GM19455 (cell line): Measurements from ENCODE around the gene ATXN7.

Source experiments
- ATAC-seq: cut with Tn5 transposase; IDR thresholded peaks from one replicate; pipeline ENCODE4 v1.9.1; 2021; ENCODE audit not compliant: unreplicated experiment

ATXN7 gene

DNA sequence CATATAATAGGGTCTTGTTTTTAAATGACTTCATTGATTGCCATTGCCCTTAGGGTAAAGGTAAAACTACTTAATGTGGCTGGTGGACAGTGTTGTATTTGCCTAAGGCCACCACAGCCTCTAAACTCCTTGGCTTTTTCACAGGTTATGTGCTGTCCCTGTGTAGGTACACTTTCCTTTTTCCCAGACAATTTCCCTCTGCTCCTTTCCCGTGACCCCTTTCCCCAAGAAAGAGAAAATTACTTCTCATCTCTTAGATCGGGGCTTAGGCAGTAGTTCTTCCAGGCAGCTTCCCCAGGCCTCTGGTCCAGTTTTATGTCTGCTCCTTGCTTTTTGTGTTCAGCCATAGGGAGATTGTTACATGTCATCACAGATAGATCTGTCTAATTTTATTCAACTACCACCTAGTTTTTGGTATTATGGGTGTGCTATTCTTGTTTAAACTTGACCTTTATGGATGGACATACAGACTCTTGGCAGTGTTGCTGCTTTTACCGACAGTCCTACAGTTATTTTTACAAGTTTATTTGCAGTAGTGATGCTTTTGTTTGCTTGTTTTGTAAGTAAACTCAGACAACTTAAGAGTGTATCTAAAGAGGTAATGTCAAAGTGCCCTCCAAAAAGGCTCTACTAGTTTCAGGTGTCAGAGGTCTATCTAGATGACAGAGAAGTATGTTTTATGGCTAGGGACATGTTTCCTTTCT, 69.0 kb downstream of the ATXN7 start:
- ATAC-seq = no peak

DNA sequence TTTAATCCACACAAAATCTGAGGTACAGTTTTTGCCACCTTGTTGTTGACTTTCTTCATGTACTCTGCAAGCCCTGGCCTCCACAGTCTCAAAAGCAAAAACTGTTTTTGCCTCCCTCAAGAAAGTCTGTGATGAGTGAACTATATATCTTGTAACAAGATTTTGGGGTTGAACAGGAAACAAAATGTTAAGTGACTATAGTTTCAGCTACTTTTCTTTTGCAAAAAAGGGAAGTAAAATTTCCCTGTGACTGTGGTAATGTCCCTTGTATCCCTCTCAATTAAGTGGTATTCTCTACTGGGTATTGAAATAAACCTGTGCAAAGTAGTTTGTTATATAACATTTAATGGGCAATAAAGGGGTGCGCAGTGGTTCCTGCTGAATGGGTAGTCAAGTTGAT, 69.8 kb downstream of the ATXN7 start:
- ATAC-seq = peak; percentile 77

DNA sequence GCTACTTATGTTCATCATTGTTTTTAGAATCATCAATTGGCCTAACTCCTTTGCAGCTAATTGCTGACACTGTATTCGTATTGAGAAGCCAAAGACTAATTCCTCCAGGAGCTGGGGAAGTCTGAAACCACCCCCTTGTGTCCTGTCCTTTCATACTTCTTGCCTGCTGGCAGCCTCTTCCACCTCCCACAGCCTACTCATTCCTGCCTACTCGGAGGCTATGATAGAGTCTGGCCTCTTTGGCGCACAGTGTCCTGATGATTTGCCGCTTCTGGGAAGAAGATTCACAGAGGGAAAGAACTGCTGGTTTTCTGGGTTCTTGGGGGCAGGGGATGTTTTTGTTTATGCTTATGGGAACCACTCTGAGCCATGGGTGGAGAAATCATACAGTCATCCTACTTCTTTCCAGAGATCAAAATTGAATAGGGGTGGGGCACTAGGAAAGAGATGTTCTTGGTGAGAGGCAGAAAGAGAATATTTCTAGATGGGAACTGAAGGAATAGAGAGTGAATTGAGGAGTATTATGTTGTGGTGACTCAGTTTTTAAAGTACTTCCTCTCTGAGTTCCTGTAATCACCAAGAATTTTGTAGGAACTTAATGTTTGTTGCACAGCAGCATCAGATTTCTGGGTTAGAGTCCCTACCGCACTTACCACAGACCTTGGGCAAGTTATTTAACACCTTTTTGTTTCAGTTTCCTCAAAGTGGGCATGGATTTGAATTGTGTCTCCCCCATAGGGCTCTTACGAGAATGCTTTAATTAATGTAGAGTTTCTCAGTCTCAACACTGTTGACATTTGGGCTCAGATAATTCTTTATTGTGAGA, 70.6 kb downstream of the ATXN7 start:
- ATAC-seq = no peak

DNA sequence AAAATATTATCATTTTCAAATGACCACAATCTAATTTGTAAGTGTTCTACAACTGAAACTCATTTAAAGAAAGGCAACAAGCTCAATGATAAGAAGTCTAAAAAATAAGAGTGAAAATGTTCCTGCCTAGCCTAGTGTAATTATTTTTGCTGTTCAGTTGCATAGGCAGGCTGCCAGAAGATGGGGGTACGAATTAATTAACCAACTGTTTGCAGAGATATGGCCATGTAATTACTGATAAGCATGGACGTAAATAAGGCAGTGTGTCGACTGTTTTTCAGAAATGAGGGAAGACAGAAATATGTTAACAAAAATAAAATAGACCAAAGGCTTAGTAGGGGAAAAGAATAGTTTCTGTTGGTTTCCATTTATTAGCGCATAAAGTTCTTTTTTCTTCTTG, 73.3 kb downstream of the ATXN7 start:
- ATAC-seq = no peak

DNA sequence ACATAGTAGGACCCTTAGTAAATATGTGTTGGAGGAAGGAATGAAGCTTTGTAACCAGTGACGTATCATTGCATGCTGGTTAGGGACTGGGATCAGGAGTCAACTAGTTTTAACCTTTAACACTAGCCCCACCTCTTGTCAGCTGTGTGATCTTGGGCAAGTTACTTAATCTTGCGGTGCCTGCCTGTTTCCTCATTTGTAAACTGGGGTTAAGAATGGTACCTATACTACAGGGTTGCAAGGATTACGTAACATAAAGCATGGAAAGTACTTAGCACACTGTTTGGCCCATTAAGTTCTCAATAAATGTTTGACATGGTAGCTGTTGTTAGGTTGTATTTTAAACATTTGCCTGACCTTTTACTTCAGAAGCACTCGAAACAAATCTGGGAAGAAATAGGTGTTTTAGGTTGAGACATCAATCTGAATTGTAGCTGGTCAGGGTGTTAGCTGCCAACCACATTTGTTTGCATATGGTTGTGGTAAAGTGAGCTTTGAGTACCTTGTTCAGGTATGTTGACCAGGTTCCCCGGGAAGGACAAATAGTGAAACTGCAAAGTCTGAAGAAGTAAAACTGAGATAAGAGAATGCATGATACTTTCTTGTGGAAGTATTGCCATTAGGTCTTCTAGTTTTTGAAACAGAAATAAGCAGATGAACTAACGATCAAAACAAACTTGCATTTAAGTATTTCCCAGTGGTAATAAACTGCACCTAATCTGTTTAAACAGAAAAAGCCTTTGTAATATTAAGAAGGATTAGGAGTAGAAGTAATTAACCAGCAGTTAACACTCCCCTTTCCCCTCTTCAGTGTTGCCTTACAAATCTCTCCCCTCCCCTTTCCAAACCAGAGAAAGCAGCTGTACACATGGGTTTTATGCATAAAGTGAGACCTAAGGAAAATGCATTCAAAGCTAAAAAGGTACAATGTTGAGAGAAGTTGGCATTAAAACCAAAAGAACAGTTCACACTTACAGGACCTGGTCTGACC, 74.3 kb downstream of the ATXN7 start:
- ATAC-seq = peak; percentile 63

DNA sequence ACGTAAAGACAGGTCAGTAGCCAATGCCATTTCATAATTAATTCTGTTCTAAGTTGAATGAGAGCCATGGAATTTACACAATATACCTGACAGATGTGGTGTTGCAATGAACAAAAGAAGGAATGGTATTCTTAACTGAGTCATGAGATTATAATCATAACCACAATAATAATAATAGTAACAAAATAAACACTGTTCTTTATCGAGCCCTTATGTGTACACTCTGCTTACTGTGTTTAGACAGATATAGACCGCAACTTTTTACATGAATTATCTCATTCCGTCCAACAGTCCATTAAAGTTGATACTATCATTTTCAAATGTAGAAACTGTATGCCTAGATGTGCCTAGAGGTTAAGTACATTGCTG, 76.7 kb downstream of the ATXN7 start:
- no peak for ATAC-seq

DNA sequence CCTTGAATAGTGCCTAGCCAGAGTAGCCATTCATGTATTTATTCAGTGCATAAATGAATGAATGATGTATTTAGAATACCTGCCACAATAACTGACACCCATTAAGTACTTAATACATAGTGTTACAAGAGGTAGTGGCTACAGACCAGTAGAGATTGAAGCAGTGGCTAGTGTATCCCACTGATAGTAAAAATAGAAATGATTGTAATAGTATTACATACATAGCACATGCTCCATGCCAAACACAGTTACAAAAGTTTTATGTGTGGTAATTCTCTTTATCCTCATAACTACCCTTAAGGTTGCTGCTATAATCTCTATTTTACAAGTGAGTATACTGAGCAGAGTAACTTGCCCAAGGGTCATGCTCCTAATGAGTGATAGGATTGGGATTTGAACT, 78.9 kb downstream of the ATXN7 start:
- no peak for ATAC-seq

DNA sequence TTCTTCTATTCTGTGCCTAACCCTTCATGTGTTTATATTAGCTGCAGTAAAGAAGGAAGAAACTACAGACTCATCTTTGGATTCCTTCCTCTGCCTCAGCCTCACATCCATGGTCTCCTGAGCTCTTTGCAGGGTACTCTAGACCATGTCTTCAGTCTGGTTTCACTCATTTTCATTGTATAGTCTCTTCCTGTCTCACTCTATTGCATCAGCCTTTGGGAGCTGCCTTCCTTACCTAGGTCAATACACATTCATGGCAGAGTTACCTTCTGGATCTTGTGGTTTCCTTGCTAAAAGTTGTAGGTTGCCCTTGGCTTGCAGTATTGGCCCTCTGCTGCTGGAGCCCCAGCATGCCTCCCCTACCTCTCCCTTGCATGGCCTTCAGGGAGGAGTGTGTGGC, 80.0 kb downstream of the ATXN7 start:
- ATAC-seq = no peak

DNA sequence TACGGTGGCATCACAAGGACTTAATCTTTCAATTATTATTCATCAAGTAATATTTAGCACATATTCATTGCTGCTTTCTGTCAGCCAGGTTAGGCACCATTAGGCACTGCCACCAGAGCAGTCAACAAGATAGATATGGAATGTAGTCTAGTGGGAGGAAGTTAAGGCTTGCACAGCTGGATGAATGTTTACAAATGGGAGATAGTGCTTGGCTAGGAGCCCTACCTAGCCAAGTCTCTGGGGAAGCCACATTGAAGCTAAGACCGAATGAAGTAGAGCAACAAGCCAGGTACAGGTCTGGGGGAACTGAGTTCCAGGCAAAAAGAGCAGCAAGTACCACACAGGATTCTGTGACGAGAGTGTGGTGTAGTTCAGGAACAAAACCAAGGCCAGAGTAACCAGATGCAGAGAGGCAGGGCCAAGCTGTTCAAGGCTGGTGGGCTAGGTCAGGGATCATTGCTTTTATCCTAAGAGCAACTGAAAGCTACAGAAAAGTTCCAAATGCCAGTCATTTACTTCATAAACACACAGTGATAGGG, 82.0 kb downstream of the ATXN7 start:
- ATAC-seq = no peak

DNA sequence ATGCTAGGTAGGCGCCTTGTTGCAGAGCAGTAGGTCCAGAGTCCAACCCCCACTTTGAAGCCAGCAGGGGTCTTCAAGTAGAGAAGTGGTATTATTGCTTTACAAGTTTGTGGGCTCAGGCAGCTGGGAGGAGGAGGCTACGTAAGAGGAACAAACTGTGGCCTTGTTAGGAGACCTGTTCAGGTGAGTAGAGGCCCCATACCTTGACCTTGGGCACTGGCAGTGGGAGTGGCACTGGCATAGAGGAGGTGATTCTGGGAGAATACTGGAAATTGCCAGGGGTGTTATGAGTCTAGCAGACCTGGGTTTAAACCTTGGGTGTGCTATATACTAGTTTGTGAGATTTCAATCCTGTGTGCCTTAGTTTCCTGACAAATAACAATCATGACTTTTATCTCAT, 83.1 kb downstream of the ATXN7 start:
- no peak for ATAC-seq

DNA sequence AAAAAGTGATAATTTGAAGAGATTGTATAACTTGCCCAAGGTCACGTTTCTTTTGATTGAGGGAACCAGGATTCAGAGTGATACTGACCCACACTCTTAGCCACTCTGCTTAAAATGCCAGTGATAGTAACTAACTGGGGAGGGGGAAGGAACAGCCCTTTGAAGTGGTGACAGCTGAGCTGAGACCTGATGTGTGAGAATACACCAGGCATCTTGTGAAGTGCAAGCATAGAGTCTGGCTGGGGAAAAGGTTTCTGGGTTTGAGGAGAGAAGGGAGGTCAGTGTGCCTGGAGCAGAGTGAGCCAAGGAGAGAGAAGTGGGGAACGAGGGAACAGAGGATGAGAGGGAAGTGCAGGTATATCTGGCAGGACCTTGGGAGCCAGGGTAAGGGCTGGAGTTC, 83.9 kb downstream of the ATXN7 start:
- ATAC-seq = no peak

DNA sequence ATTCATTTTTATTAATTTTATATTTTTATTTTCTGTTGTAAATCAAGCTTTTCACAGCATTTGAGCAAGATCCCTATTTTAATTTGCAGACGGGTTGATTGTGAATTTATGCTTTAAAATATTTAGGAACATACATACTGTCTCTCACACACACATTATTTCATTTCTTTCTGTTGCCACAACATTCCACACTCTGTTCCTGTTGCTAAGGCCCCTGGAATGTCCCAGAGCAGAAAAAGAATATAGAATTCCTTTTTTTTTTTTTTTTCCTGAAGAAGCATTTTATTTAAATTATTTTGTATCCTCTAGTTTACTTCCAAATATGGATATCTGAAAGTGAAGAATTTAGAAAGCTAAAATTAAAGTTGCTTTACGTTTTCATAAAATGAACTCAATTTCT, 85.3 kb downstream of the ATXN7 start:
- ATAC-seq = no peak

DNA sequence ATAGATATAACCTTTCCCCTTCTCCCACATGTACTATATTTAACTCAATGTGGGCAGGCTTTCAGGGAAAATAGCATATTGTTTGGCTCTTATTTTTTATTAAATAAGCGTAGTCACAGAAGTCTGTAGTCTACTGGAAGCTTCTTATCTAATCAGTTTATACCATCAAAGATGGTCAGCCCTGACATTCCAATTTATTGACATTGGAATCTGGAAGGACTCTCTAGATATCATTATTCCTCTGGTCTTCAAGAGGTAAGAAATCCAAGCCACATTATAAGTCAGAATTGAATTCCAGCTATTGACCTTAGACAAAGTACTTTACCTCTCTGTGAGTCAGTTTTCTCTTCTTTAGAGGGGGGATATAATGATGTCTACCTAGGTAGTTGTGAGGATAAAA, 87.0 kb downstream of the ATXN7 start:
- no peak for ATAC-seq

DNA sequence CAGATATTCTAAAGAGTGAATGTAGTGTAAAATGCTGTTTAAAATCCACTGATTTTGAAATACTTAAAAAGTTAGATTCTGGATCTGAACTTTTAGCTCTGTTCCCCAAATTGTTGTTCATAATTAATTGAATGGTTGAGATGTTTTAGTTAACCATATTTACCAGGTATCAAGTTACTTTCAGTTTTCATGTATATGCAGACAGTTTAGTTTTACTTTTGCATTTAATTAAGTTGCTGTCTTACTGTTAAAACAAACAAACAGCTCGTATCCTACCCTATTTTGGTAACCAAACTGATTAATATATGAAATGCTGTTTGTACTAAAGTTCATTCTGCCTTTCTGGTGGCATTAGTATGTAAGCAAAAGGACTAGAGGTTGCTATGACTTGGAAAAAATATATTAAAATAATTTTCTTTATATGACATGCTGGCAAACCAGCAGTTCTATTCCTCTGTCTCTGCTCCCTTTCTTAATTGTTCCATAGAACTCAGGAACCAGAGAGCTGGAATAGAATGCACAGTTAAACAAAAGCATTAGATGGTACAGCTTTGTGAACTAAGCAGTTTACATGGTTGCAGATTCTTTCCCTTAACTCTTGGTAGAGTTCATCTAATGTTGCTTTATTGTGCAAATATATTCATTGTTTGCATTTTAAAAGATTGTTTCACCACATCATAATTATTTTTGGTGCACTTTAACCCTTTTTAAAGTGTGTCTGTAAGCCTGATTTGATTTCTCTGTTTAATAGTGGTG, 88.0 kb downstream of the ATXN7 start:
- no peak for ATAC-seq

DNA sequence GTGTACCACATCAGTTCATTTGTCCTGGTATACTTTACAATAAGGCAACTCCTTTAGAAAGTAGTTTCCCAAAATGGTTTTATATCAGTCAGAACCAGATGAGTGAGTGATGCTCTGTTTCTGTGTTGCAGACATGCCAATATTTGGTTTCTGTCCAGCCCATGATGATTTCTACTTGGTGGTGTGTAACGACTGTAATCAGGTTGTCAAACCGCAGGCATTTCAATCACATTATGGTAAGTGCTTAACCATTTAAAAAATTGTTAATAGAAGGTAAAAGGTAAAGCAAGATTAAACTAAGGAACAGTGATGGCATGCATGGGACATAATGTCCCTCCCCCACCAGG, 88.6 kb downstream of the ATXN7 start:
- no peak for ATAC-seq

DNA sequence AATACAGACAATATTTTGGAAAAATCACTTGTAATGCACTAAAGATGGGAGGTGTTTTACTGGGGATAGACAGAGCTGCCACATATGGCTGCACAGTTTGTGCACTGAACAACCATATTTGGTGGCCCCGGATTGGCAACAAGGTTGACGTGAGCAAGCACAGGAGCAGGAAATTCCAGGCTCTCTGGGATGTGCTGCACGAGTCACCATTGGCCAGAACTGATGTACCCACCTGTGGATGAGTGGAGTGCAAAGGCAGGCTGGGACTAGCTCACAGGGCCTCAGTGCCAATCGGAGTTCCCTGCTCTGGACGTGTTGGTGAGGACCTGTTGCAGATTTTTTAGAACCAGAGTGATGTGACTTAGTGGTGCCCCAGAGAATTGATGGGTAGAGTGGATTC, 90.5 kb downstream of the ATXN7 start:
- ATAC-seq = no peak

DNA sequence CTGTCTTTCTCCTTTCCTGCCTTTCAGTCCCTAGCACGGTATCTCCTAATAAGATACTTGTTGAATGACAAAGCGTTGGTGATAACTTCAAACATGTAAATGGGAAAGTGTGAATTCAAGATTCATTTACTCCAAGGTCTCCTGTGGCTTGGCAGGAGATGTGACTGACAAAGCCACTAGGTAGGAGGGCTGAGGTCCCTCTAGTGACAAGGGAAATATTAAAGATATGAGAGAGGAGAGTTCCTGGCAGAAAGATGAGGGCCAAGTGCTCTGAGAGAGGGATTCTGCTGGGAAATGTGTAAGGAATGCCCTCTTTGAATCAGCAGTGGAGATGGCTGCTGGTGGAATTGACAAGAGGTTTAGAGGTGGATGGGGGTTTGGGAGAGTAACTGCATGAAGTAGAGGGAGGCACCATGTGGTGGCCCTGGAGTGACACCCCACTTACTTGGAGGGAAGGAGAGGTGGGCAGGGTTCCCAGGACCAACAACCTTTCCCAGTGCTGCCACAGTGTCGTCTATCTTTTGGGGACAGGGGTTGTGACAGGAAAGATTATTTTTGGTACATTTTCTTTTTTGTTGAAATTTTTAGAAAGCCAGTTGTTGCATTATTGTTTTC, 91.5 kb downstream of the ATXN7 start:
- no peak for ATAC-seq

DNA sequence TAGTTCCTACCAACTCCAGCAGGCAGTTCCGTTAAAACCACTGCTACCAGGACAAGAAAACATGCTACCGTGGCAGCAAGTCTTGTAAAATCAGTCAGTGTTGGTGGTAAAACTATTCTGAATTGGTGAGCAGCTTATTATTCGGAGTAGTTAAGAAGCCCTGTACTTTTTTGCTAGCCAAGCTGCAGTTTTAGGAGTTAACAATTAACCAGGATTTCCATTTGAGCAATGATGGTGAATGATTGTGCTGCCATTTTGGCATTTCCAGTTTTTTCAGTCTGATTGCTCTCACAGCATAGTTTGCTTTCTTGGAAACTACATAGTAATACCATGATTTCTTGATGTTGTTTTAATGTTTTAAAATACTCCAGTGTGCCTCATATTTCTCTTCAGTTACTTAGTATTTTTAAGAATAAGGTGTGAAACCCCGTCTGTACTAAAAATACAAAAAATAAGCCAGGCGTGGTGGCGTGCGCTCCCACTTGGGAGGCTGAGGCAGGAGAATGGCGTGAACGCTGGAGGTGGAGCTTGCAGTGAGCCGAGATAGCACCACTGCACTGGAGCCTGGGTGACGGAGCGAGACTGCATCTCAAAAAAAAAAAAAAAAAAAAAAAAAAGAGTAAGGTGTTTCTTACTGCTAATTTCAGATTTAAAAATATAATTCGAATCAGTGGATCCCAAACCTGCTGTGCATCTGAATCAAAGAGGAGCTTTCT, 92.3 kb downstream of the ATXN7 start:
- ATAC-seq = no peak

DNA sequence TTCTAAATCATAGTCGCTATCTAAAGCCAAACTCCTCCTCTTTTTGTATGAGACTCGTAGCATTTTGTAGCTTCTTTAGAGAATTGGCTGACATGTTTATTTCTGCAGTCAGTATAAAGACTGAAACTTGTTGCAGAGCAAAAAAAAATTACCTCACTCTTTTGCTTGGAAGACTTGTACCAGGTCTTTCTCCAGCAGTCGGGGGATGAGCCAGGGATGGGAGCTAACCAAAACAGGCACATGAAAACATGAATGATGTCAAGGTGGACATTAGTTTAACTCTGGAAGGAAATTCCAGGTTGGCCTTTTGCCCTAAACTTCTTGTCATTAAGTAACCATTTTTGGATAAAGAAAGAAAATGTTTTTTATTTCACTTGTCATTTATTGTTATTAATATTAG, 95.5 kb downstream of the ATXN7 start:
- ATAC-seq = no peak
